OCI-LY1 (cell line): Measurements from ENCODE around the gene ALKBH3.

Experiments used
- EZH2 ChIP-seq: fragments of 200-600 bp; sonication (generic), shearing (Covaris generic); IDR thresholded peaks from 2 replicates; pipeline ENCODE4 v1.8.0; 2017; ENCODE audit warnings: borderline replicate concordance, mixed run types, mild to moderate bottlenecking, antibody characterized with exemption, low read length, moderate library complexity, mixed read lengths
- TF ChIP-seq, protein P1 (sequence below): fragments of 200-600 bp; sonication (generic), shearing (Covaris generic); IDR thresholded peaks from 2 replicates; pipeline ENCODE4 v1.5.1; 2017; ENCODE audit warnings: mild to moderate bottlenecking, antibody characterized with exemption, low read length, moderate library complexity, mixed read lengths

DNA sequence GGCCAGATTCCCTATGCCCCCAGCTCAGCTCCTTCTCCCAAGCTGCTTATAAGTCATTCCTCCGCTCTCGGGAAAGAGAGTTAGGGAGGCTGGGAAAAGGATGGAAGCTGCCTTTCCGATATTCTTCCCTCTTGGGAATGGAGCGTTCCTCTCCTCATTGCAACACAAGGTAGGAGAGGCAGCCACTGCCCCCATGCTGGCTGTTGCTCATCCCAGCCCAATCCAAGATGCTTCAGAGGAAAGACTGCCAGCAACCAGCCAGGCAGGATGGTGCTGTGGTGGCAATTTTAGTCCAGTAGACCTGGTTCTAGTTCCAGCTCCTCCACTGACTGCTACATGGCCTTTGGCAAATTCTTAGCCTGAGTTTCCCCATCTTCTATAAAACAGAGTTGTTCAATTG, 48.1 kb downstream of the ALKBH3 start:
- no peak for TF ChIP-seq EZH2
- TF ChIP-seq, protein P1, sequence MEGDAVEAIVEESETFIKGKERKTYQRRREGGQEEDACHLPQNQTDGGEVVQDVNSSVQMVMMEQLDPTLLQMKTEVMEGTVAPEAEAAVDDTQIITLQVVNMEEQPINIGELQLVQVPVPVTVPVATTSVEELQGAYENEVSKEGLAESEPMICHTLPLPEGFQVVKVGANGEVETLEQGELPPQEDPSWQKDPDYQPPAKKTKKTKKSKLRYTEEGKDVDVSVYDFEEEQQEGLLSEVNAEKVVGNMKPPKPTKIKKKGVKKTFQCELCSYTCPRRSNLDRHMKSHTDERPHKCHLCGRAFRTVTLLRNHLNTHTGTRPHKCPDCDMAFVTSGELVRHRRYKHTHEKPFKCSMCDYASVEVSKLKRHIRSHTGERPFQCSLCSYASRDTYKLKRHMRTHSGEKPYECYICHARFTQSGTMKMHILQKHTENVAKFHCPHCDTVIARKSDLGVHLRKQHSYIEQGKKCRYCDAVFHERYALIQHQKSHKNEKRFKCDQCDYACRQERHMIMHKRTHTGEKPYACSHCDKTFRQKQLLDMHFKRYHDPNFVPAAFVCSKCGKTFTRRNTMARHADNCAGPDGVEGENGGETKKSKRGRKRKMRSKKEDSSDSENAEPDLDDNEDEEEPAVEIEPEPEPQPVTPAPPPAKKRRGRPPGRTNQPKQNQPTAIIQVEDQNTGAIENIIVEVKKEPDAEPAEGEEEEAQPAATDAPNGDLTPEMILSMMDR, result no peak
